DND-41 (cell line): ENCODE results near the gene PTPRG.

Source experiments
- ATAC-seq: fragments of 200-7000 bp; cut with Tn5 transposase; 3 replicates; pipeline ENCODE4 v1.9.1; 2021; ENCODE audit warnings: low read depth; ENCODE audit not compliant: insufficient read depth
- DNase-seq: peaks from one replicate; pipeline ENCODE4 v3.0.0-alpha.2; 2020
- H2AFZ ChIP-seq: 2 replicates; pipeline ENCODE4 v1.6.0; 2012; ENCODE audit warnings: low read depth, low read length
- H3K27ac ChIP-seq: 2 replicates; pipeline ENCODE4 v1.5.1; 2012; ENCODE audit warnings: low read length, inconsistent platforms
- H3K27me3 ChIP-seq: fragments of 200-600 bp; sonication (generic); 2 replicates; pipeline ENCODE4 v1.6.0; 2012; ENCODE audit warnings: low read length, mild to moderate bottlenecking, inconsistent platforms; ENCODE audit not compliant: insufficient read depth, poor library complexity
- H3K36me3 ChIP-seq: 2 replicates; pipeline ENCODE4 v1.5.1; 2012; ENCODE audit warnings: low read length, inconsistent platforms; ENCODE audit not compliant: insufficient read depth
- H3K4me1 ChIP-seq: 2 replicates; pipeline ENCODE4 v1.5.1; 2012; ENCODE audit warnings: mild to moderate bottlenecking, low read length; ENCODE audit not compliant: insufficient read depth
- H3K4me2 ChIP-seq: 2 replicates; pipeline ENCODE4 v1.6.0; 2012; ENCODE audit warnings: mild to moderate bottlenecking, moderate library complexity, low read length, inconsistent platforms; ENCODE audit not compliant: insufficient read depth
- H3K4me3 ChIP-seq, 2 experiments: fragments of 200-600 bp in 1 of 2; shearing (Covaris generic) in 1 of 2; 2 replicates each; pipeline ENCODE4 v1.5.1; 2012 to 2016; ENCODE audit warnings: inconsistent platforms in 2 of 2, low read length in 2 of 2, mild to moderate bottlenecking in 2 of 2, low read depth in 1 of 2, moderate library complexity in 1 of 2
- H3K79me2 ChIP-seq: 2 replicates; pipeline ENCODE4 v1.6.0; 2012; ENCODE audit warnings: low read length, inconsistent platforms; ENCODE audit not compliant: insufficient read depth
- H3K9ac ChIP-seq: 2 replicates; pipeline ENCODE4 v1.6.0; 2012; ENCODE audit warnings: low read depth, mild to moderate bottlenecking, inconsistent platforms, low read length, moderate library complexity
- H3K9me3 ChIP-seq: 2 replicates; pipeline ENCODE4 v1.5.1; 2012; ENCODE audit warnings: low read length, moderate library complexity, mild to moderate bottlenecking, inconsistent platforms; ENCODE audit not compliant: insufficient read depth, severe bottlenecking
- H4K20me1 ChIP-seq: 2 replicates; pipeline ENCODE4 v1.6.0; 2012; ENCODE audit warnings: low read length; ENCODE audit not compliant: insufficient read depth
- EZH2 ChIP-seq: IDR thresholded peaks from 3 replicates; pipeline ENCODE4 v1.6.1; 2012; ENCODE audit warnings: borderline replicate concordance, low read depth, mild to moderate bottlenecking, moderate library complexity, low read length, inconsistent platforms; ENCODE audit not compliant: severe bottlenecking
- TF ChIP-seq, protein P1 (sequence below): IDR thresholded peaks from 2 replicates; pipeline ENCODE4 v1.5.1; 2012; ENCODE audit warnings: borderline replicate concordance, low read length, moderate library complexity, mild to moderate bottlenecking; ENCODE audit not compliant: poor library complexity, severe bottlenecking; ENCODE audit errors: extremely low read depth

Gene PTPRG

GRCh38 chr3:62164196-62164595, 602.8 kb downstream of the PTPRG start:
- no peaks in the 10 kb centered on the region for H3K79me2 ChIP-seq
- H3K27me3 ChIP-seq, result no peaks in the 10 kb centered on the region
- DNase-seq (no peak), ATAC-seq (no peak)
- H3K36me3 ChIP-seq, result no peaks in the 10 kb centered on the region
- no peak overlapping the region for H3K9ac ChIP-seq
- no peak overlapping the region for H3K4me3 ChIP-seq
- H3K27ac ChIP-seq, result no peak overlapping the region
- no peaks in the 10 kb centered on the region for H4K20me1 ChIP-seq
- no peak overlapping the region for H2AFZ ChIP-seq
- no peak overlapping the region for H3K4me2 ChIP-seq
- no peaks in the 10 kb centered on the region for H3K9me3 ChIP-seq
- no peak for TF ChIP-seq EZH2
- TF ChIP-seq, protein P1, sequence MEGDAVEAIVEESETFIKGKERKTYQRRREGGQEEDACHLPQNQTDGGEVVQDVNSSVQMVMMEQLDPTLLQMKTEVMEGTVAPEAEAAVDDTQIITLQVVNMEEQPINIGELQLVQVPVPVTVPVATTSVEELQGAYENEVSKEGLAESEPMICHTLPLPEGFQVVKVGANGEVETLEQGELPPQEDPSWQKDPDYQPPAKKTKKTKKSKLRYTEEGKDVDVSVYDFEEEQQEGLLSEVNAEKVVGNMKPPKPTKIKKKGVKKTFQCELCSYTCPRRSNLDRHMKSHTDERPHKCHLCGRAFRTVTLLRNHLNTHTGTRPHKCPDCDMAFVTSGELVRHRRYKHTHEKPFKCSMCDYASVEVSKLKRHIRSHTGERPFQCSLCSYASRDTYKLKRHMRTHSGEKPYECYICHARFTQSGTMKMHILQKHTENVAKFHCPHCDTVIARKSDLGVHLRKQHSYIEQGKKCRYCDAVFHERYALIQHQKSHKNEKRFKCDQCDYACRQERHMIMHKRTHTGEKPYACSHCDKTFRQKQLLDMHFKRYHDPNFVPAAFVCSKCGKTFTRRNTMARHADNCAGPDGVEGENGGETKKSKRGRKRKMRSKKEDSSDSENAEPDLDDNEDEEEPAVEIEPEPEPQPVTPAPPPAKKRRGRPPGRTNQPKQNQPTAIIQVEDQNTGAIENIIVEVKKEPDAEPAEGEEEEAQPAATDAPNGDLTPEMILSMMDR, result no peak
- peaks cover 5% of the 10 kb centered on the region for H3K4me1 ChIP-seq

- H3K79me2 ChIP-seq, result no peaks in the 10 kb centered on the region
- no peak overlapping the region for H3K4me2 ChIP-seq
- no peaks in the 10 kb centered on the region for H3K27me3 ChIP-seq
- H3K4me3 ChIP-seq, result no peak overlapping the region
- ATAC-seq (no peak), DNase-seq (no peak)
- H3K9ac ChIP-seq, result no peak overlapping the region
- H3K4me1 ChIP-seq, result peaks cover 11% of the 10 kb centered on the region
- H3K27ac ChIP-seq, result no peak overlapping the region
- no peaks in the 10 kb centered on the region for H3K9me3 ChIP-seq
- no peaks in the 10 kb centered on the region for H4K20me1 ChIP-seq
- TF ChIP-seq, protein P1, result no peak
- no peak for TF ChIP-seq EZH2
- H2AFZ ChIP-seq, result no peak overlapping the region
- H3K36me3 ChIP-seq, result no peaks in the 10 kb centered on the region
Observed at GRCh38 chr3:62164746-62165145, 603.4 kb downstream of the PTPRG start.

- H3K9me3 ChIP-seq, result no peaks in the 10 kb centered on the region
- no peaks in the 10 kb centered on the region for H3K79me2 ChIP-seq
- peaks cover 32% of the 10 kb centered on the region for H3K4me1 ChIP-seq
- no peaks in the 10 kb centered on the region for H3K27me3 ChIP-seq
- no peaks in the 10 kb centered on the region for H4K20me1 ChIP-seq
- DNase-seq, result no peak
- H2AFZ ChIP-seq, result no peak overlapping the region
- H3K4me2 ChIP-seq, result no peak overlapping the region
- no peak overlapping the region for H3K27ac ChIP-seq
- TF ChIP-seq, protein P1, result no peak
- TF ChIP-seq EZH2, result no peak
- no peak overlapping the region for H3K9ac ChIP-seq
- no peak overlapping the region for H3K4me3 ChIP-seq
- ATAC-seq, result no peak
- no peaks in the 10 kb centered on the region for H3K36me3 ChIP-seq
Observed at GRCh38 chr3:62167566-62168262, 606.3 kb downstream of the PTPRG start.

DNA sequence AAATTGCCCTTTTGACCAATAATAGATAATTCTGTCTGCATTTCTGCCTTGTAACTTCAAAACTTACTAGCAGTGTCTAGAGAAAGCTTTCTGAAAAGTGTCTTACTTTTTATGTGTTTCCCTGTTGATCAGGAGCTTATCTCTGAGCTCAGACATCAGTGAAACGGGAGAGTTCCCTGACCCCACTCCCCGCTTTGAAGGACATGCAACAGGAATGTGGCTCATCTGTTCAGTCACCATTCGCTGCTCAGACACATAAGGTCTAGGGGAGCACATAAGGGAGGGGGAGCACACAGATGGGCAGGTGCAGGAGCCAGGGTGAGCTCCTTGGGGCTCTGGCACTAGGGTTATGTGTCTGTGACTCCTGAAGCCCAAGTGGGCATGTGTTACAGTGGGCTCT, 607.0 kb downstream of the PTPRG start:
- no peak overlapping the region for H3K4me3 ChIP-seq
- no peak overlapping the region for H2AFZ ChIP-seq
- no peaks in the 10 kb centered on the region for H4K20me1 ChIP-seq
- no peaks in the 10 kb centered on the region for H3K9me3 ChIP-seq
- H3K79me2 ChIP-seq, result no peaks in the 10 kb centered on the region
- H3K27ac ChIP-seq, result no peak overlapping the region
- TF ChIP-seq EZH2, result no peak
- TF ChIP-seq, protein P1, result no peak
- H3K27me3 ChIP-seq, result no peaks in the 10 kb centered on the region
- no peak overlapping the region for H3K9ac ChIP-seq
- ATAC-seq, result no peak
- H3K36me3 ChIP-seq, result no peaks in the 10 kb centered on the region
- H3K4me2 ChIP-seq, result no peak overlapping the region
- no peak for DNase-seq
- H3K4me1 ChIP-seq, result peaks cover 32% of the 10 kb centered on the region
